ENCODE data around the gene CBX1.

Gene CBX1

DNA sequence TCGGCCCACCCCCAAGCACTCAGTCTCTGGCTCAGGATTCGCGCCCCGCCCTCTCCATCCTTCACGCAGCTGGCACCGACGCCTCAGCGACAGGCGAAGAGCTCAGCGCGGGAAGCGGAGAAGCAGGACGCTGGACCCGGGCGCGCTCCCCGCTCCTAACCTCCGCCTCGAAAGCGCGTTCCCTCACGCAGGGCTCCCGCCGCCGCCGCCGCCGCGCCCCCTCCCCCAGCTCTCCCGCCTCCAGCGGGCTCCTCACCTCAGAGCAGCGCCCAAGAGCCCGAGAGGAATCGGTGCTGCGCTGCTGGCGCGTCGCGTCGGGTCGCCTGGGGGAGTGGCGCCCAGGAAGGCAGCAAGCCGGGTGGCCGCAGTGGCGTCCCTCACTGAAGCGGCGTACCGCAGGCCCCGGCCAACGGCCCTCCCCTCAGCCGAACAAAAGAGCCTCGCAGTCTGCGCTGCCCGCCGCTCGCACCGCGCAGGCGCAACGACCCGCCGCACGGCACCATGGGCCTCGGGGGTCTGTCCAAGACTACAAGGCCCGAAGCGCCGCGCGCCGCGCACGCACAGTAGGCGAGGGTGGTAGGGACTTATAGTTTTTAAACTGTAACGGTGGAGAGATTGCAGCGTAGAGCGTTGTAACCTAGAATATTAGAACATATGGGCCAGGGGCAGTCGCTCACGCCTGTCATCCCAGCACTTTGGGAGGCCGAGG lies at the start of gene CBX1:
Gene CBX1, minus strand, starts transcription at position 467 of the 709 bp plus-strand sequence. CDS start 24,474 bp downstream, outside the sequence.
- peak; percentile 90 for DNase-seq (ENCODE audit: low read depth)

DNA sequence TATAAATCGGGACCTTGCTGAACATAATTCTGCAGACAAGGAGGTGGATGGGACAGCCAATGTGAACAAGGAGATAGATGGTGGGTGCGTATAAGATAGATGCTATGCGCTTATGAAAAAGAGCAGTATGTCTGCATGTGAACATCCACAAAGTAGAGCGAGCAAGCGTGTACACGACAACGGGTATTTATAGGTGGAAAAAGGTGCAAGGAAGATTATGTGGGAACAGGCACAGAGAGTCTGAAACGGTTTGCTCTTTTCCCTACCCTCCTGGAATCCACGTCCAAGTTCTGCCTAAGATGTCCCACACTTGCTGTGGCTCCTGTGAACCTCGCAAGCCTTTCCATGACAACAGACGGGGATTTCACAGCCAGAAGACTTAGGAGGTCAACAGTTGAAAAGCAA lies 49.3 kb upstream of the CBX1 start:
- no peak for DNase-seq (ENCODE audit: low read depth)

DNA sequence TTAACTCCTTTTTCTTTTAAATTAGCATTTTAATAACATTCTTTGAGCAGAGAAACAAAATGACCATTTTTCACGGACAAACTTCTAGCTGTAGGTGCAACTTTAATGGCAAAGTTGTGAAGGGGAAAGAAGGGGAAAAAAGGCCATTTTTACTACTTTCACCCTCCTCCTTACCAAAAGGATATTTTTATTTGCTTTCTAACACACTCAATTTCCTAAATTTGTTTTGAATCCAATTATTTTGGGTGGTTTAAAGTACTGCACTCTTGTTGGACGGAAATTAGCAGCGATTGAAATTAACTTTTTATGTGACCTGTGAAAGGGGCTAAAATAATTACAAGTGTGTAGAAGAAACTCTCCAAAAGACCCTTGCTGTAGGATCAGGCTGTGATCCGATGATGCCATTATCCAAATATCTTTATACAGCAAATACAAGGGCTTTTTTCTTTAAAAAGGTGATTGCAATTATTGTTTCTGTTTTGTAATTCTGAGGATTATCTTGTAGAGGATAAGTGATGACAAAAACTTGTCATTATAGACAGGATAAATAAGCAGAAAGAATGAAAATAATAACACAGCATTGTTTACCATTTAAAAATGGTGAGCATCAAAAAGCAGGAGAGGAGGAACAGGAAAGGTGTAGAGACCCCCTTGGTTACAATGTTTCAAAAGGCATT lies 48.6 kb upstream of the CBX1 start:
- no peak for DNase-seq (ENCODE audit: low read depth)

DNA sequence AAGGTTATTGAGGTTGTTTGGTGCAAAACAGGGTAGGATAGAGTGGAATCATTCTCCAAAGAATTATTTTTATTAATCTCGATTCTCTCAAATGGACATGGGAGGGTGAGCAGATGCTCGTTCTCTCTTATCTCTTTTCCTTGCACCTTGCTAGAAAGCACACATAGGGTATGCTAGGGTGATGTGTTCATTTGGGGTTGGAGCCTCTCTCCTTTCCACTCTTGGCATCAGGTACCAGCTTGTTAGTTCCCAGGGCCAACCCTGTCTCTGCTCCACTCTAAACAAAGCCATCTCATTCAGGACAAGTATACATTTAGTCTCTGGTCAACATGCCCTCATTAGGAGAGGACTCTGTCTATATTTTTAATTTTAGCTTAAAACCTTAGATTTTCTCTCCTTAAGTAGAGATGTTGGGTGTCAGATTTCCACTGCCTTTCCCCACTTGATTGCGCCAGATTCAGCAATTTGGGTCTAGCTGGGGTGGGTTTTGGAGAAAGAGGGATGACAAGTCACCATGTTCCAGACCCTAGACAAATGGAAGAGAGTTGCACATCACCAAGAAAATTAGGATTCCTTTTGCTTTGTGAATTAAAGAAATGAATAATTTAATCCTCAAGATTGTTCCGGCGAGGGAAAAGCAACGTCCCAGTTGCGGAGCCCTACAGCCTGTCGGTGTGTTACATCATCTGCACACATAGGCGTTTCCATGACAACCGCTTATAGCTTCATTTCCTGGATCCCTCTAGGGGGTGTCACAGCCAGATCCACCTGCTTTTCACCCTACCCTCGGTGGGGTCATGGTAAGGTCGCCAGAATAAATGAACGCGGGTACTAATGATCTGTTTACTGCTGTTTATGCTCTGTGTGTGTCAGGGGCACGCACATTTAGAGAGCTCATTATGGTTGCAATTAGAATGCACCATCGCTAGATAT lies 47.8 kb upstream of the CBX1 start:
- no peak for DNase-seq (ENCODE audit: low read depth)

DNA sequence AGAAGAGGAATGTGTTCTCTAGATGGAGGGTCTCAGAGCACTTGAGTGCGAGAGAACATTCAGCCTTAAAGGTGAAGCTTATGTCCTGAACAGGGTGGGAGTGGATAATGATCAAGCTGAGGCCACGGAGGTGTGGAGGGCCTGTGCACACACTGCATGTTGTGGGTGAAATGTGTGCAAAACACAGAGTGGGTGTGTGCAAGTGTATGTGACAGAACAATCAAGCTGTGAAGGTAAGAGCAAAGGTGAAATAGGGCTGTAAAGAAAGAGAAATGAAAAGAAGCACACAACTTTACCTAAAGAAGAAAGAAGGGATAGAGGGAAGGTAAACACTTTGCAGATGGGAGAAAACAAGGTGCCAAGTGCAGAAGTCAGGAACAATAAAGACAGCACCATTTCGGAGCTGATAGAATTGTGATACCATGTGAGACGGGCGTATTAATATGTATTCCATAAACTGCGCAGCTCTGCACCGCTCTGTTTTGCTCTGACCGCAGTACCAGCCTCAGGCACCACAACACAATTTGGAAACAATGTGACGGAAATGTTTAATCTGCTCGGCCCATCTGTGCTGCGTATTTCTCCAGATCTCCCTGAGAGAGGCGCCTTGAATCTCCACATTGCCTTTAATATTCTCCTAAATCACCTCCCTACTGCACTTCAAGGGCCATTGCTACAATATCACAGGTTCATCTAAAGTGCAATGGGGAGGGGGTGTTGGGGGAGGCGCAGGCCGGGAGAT lies 46.9 kb upstream of the CBX1 start:
- no peak for DNase-seq (ENCODE audit: low read depth)

DNA sequence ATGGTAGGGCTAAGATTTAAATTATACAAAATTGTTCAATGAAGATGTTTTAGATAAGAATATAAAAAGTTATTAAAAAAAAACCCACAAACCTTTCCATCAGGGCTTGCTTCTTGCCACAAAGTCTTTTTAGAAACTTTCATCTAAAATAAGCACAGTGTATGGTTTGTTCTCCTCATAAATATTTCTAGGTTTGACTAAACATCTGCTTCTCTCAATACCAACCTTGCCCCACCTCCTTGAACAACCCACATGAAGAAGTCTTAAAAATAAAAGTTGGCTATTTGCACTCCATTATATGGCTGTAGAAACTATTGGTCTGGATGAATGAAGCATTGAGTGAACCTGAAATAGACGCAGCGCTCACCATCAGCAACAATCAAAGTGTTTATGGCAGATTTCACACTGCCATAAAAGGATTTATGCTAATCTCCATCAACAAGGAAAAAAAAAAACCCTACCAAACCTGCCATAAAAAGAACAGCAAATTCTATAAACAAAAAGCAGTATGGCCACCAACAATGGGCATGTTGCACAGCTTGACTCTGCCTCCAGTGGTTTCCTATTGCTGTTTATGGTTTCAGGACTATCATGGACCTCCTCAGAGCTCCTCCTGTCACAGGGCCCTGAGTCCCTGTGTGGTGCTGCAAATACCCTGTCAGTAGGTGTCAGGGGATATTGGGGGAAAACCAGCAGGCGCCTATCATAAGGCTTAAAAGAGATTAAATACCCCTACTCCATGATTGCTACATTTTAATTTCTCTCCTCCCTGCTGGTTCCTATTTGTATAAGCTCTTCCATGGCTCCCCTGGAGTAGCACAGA lies 43.9 kb upstream of the CBX1 start:
- DNase-seq (ENCODE audit: low read depth), result no peak

DNA sequence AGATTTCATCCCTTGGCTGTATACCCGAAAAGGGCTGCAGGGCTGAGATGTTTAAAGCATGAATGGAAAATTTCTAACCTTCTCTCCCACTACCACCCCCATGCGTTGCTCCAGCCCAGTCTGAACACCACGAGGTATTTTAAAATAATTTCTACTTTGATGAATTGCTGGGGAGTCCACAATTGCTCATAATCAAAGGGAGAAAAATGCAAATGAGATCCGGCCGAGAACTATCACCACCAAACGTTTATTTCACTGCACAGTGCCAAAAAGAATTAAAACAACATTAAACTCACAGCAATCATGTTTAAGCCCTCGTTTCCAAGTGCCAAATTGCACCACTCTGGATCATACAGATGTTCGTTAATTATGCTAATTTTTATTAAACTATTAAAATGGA lies 43.0 kb upstream of the CBX1 start:
- DNase-seq (ENCODE audit: low read depth), result no peak

DNA sequence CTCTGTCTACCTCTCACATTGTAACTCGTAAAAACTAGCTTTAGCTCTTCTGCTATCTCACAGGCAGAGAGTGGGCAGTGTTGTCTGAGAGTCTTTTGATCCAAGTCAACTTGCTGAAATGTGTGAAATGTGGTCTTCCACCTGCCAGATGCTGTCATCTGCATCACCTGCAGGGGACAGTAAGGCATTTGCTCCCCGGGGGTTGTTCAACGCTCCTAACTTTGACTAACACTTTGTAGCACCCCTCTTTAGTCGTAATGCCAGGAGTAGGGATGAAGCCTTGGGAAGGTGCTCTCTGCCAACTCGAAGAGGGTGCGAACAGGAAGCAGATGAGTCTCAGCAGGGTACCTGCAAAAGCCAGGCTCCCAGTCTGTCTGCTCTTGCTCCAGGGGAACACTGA lies 42.4 kb upstream of the CBX1 start:
- no peak for DNase-seq (ENCODE audit: low read depth)

DNA sequence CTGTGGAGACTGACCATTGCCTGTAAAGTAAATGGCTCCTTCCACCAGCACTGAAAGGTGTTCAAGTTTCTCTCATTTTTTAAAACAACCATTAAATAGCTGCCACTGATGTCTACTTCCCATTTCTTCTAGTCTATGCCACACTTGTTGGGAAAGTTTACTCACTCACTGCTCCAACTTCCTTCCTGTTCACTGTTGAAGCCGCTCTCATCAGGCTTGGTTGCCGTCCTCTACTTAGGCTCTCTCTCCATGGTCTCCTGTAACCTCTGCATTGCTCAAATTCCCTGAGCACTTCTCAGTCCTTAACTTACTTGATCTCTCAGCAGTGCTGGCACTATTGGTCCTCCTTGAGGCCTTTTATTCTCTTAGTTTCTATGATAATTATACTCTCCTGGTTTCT lies 38.7 kb upstream of the CBX1 start:
- DNase-seq (ENCODE audit: low read depth), result no peak

DNA sequence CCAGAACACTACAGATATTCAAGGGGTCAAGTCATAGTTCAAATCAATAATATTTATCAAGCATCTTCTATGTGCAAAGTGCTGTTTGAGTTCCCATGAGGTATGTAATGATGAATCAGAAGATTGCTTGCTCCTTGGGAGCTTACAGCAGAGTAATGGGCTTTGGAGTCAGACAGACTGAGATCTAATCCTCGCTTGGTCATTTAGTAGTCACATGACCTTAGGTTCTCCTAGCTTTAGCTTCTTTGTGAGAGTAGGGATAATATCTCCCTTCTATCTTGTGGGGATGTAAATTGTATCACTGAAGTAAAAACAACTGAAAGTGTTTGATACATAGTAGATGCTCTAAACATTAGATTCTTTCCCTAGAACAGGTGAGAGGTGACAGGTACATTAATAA lies 36.4 kb upstream of the CBX1 start:
- DNase-seq (ENCODE audit: low read depth), result no peak

DNA sequence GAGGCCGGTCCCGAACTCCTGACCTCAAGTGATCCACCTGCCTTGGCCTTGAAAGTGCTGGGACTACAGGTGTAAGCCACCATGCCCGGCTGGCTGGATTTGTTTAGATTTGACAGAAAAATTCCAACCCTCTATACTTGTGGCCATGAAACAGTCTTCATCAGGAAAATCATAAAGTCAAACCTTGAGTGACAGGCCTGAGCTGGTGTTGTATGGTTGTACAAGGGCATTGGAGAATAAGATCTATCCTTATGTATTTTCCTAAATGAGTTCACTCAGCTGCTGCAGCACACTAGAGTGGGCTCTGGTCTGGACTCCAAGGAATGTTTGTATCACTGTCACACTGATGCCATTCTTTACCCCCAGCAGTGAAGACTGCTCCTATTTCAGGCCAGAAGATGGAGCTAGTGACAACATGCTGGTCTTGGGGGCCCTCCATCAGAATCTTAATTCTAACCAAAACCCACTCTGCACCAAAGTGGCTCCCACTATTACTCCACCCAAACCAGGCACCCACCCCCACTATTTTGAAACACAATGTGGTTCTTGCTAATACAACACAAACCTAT lies 33.7 kb upstream of the CBX1 start:
- DNase-seq (ENCODE audit: low read depth), result no peak

DNA sequence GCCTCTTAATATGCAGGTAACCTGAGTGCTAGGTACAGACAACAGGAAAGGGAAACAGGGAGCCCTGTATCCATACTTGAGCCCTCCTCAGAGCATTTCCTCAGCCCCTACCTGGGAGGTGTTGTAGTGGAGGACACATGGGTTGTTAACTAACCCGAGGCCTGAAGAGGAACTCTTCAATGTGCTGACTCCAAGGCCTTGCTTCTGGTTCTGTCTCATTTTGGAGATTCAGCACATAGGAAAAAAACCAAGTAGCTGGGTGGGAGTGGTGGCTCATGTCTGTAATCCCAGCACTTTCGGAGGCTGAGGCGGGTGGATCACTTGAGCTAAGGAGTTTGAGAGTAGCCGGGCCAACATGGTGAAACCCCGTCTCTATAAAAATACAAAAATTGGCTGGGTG lies 31.1 kb upstream of the CBX1 start:
- no peak for DNase-seq (ENCODE audit: low read depth)

DNA sequence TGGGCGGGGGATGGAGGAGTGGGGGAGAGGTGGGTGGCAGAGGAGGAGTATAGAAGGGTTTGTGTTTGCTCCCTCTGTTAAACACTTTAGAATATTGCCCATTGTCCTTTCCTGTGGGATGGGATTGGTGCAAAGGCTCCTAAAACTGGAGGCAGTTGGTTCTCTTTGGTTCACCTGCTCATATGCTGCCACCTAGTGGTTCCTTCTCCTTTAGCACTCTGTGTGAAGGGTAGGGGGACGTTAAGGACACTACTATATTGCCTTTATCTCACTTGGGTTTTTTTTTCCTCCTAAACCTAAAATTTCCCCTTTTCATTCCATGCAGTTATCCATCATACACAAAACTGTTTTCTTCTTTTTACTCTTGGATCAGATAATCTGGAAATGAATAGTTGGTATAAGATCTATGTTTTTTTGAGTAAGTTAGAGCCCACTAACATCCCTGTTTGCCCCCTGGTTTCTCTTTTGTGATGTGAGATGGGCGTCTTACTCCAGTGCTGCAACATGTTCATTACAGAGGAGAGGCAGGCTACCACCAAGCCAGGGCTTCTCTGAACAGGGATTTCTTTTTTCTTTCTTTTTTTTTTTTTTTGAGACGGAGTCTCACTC lies 30.0 kb upstream of the CBX1 start:
- DNase-seq (ENCODE audit: low read depth), result peak; percentile 5

DNA sequence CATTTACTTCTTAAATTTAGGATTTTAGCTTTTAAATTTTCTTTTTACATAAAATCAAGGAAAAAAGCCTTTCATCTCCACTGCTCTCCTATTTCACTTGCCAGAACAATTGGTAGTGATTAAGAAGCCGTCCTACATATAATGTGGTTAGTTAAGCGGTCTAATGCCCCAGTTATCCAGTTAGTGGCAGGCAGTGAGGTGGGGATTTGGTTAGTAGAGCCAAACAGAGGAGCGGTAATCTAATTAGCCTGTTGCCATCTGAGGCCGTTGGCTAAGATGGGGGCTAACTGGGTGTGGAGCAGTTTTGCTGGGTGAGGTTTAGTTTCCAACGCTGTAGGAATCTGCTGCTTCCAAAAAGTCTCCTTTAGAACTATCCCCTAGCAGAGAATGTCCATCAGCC lies 28.7 kb upstream of the CBX1 start:
- DNase-seq (ENCODE audit: low read depth), result no peak

DNA sequence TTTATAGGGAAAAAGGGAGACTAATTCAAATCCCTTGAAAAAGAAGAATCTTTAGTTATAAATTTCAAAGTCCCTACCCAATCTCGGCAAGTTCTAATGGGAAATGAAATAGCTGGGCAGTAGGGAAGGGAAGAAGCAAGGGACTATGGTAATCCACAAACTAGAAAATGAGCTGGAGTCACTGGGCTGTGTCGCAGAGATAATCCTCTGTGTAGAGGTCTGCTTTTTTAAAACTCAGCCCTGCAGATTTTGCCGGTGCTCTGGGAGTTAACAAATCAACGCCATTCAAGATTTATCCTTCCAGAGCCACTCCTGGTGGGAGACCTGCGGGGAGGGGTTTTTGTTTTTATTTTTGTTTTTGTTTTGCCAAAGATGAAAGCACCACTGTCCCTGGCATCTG lies 27.1 kb upstream of the CBX1 start:
- no peak for DNase-seq (ENCODE audit: low read depth)

DNA sequence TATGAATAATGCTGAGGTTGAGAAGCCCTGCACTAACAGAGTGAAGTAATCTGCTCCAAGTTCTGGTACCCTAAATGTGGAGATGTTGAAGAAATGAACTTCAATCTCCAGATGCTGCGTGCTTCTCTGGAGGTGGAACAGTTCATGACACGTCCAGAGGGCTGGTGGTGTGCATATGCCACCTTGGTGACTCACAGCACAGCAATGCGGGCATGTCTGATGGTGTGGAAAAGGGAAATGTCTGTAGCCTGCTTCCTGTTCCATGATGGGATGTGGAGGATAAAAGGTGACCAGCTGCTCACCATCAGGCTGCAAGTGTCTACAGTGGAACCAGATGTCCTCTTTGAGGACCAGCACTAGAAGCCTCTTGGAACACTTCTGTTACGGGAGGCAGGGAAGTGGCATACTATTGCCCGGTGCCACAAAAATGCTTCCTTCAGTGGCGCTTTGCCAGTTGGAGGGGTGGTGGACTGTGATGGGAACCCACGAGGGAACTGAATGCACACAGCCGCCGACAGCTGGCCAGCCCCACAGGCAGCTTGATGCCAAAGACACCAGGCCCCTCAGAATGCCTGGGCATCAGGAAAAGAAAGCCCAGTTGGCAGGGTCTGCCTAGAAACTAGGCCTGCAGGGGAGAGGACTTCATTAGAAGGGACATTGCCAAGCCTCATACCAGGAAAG lies 26.2 kb upstream of the CBX1 start:
- DNase-seq (ENCODE audit: low read depth), result no peak

DNA sequence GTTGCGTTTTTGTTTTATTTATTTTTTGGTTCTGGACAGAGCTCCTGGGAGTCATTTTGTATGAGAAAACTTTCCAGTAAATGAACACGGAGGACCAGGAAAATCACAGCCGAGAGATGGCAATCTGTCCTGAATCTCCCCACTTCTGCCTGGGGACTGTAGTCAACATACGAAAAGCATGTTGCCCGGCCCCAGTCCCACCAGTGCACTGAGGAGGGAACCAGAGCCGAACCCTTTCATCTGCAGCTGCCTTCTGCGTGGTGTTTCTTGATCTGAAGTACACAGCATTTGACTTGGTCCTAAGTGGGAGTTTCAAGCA lies 25.2 kb upstream of the CBX1 start:
- no peak for DNase-seq (ENCODE audit: low read depth)

DNA sequence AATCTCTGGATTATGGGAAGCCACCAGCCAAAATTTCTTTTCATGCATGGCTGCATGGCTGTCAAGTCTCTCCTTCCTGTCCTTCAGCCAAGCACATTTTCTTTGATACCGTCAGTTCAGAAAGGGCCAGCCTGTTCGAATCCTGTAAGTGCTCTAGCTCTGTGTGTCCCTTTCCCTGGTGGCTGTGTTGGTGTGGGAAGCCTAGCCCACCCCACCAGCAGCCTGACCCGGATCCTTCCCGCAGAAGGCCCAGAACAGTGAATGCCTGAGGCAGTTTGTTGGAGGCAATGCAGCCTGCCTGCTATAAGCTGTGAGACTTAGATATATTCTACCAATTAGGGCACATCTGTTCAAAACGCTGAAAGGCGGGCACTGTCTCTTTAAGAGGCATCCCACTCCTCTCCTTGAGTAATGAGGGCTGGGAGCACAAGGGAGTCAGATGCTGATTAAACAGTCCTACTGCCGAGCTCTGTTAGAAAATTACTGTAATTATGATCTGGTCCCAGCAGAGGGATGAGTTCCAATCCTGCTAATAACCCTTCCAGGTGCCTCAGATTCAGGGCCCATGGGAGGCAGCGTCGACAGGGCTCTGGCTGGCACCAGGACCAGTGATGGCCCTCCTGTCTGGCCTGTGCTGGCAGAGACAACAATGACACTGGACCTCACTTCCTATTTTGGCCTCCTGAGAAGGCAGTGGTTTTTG lies 24.7 kb upstream of the CBX1 start:
- no peak for DNase-seq (ENCODE audit: low read depth)

DNA sequence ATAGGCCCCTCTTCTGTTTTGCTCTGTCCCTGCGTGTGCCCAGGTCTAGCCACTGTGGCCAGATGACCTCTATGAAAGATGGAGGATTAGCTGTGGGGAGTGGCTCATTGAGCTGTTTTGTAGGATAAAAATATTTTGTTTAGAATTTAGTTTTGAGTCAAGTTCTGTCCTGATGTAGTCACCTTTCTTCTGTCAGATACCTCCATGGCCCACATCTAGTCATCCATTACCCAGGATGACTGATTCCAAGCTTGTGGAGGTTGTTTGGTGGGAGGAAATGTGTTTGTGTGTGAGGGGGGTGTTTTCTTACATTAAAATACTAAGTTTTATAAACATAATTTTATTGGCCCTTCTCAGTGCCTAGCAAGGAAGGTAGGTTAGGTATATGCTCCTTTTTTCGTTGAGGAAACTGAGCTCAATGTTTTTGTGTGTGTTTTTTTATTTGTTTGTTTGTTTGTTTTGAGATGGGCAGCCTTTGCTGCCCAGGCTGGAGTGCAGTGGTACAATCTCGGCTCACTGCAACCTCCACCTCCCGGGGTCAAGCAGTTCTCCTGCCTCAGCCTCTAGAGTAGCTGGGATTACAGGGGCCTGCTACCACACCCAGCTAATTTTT lies 22.6 kb upstream of the CBX1 start:
- no peak for DNase-seq (ENCODE audit: low read depth)

All from T-helper 22 cell (primary cell).